Measurements from ENCODE around the gene FAM53A.

Gene FAM53A

DNA sequence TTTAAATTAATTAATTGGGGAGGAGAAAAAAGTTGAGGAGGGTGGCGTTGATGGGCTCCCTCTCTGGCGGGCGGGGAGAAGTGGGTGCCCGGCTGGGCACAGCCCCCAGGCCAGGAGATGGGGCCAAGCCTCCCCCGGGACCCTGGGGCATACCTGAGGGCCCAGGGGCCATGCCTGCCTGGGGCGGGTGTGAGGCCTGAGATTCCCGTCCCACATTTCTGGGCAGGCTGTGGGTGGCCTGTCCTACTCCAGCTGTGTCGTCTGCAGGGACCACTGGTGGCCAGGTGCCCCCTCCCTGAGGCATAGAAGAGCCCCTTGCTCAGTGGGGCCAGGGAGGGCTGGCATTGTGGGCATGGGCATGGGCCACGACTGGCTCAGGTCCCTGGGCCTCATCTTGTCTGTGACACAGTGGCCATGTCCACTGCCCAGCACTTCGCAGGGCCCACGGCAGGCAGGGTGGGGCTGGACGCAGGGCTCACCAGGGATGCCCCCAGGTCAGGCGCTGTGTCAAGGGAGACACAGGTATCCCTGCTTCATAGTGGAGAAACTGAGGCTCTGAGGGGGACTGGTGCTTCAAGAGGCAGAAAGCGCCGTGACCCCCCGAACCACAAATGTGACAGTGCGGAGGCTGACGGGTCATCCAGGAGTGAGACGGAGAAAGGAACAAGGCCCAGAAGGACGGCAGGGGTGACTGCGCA is 60.1 kb downstream of the FAM53A start:
- no peak for DNase-seq (ENCODE audit: low read depth in 2 of 2)

DNA sequence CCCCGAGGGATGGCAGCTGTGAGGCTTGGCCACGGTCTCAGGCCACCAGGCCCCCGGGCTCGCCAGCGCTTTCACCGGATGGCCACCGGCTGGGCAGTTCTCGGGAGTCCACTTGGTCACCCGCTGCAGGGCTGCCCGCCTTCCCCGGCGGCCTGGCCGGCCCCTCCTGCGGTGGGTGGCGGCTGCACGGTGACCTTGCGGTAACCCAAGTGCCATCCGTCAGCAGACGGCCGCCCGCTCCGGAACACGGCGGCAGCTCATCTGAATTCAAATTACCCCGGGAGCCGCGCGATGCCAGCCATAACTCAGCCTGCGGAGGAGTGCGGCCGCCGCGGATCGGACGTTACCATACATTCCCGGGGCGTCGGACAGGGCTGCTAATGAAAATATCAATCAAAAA is 60.7 kb downstream of the FAM53A start:
- DNase-seq (ENCODE audit: low read depth in 2 of 2): no peak

DNA sequence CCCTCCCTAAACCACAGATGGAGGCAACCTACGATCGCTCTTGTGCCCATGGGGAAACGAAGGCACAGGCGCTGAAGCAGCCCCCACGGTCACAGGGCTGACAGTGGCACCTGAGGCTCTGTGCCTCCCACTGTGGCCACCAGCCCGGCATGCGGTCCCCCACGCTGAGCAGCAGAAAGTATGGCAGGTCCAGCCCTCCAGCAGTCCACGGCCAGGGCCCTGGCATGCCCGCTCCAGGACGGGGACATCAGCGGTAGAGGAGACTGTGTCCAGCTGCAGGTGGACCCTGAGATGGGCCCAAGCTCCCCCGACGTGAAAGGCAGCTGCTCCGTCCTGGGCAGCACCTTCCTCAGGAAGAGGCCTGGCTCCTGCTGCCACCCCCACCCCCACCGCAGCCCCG is 61.2 kb downstream of the FAM53A start:
- DNase-seq (ENCODE audit: low read depth in 2 of 2): no peak

DNA sequence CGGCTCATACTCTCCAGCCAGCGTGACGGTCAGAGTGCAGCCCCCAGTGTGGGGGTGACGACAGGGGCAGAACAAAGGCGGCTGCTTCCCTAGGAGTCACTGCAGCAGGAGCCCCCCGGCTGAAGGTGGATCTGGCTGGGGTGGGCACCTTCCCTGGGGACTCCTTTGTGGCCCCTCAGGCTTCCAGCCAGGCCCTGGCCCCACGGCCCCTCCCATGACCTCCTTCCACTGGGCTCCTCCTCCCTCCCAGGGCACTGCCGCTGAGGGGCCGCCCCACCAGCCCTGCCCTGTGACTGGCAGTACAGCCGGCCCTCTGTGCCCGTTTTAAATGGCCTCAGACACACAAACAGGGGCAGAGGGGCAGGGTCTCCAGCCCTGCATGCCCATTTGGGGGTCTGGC is 61.9 kb downstream of the FAM53A start:
- no peak for DNase-seq (ENCODE audit: low read depth in 2 of 2)

DNA sequence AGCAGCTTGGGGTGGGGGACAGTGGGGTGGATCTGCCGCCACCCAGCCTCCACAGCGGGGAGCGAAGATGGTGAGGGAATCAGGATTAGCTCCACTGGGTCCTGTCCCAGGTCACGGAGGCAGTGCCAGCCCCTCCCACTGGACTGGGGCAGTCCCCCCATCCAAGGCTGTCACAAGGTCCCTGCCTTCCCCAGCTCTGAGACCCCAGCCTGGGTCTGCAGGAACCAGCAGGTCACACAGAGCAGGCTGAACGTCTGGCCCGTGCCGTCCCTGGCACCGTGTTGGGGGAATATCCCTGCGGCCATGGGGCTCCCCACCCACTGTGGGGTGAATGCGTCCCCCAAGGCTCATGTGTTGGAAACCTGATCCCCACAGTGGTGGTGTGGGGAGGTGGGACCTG is 62.6 kb downstream of the FAM53A start:
- DNase-seq (ENCODE audit: low read depth in 2 of 2): no peak

DNA sequence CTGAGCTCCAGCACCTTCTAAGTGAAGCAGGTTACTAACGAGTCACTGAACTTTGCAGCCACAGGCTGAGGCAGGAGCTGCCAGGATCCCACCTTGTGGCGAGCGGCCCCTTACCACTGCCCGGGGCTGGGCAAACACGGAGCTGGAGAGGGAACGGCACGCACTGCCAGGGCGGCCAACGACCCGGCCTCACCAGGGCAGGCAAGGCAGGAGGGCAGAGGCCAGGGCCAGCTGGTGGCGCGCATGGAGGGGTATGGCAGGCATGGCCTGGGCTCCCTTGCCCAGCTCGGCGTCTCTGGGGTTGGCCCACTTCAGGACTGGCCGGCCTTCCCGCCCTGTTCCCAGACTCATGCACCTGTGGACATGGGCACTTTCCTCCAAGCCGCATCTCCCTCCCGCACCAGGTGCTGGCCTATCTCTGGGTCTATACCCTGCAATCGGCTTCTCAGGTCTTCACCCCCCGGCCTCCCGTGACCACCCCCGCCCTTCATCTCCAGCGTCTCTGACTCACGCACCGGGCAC is 64.9 kb downstream of the FAM53A start:
- no peak for DNase-seq (ENCODE audit: low read depth in 2 of 2)

DNA sequence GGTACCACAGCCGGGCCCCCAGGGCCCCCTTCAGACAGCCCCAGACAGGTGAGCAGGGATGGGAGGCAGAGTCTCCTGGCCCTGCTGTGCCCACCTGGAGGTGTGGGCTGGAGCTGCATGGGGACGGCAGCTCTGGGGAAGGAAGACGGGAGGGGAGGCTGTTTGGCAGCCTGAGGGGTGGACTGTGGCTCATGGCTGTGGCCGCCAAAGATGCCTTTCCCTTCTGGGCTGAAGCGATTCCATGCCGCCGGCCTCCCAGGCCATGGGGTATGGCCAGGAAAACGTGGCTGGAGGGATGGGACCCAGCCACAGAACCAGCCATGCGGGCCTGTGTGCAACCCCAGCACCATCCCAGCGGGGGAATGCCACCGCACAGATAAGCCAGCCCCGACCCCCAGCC is 65.7 kb downstream of the FAM53A start:
- DNase-seq (ENCODE audit: low read depth in 2 of 2): no peak

DNA sequence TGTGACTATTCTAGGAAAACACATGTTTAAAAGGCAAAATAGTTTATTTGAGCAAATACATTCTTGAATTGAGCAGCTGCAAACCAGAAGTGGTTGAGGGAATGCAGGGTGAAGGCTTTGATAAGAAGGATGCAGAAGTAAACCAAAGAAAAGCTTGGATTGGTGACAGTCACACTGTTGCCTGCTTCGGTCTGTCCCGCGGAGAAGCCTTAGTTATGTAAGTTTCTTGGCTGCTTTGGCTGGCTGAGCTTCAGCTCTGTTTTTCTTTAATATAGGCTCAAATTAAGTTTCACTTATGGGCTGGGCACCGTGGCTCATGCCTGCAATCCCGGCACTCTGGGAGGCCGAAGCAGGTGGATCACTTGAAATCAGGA is 67.6 kb downstream of the FAM53A start:
- DNase-seq (ENCODE audit: low read depth in 2 of 2): no peak

DNA sequence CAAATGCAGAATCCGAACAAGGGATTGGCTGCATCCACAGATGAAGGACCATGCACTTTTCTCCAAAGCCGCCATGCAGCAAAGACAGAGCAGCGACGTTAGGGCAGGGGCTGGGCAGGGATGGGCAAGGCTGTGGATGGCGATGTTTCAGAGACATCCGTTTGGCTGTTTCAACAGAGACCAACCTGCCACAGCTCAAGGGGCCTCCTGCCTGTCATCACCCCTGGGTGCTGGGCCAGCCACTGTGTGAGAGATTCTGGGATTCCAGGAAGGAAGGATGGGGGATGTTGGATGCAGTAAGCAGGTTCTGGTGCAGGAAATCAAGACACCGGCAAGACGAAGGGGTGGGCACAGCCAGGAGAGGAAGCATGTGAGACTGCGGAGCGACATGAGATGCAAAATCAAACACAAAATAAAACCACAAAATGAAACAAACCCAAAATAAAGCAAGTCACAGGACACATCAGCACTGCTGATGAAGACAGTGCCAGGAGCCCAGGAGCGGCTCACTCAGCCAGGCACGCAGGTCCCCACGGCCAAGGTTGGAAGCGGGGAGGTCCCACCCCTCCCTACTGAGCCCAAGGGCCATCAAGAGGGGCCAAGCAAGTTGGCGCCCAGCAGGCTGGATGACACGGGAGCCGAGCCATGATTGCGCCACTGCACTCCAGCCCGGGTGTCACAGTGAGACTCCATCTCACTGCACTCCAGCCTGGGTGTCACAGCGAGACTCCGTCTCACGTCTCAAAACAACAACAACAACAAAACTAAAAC is 68.1 kb downstream of the FAM53A start:
- no peak for DNase-seq (ENCODE audit: low read depth in 2 of 2)

DNA sequence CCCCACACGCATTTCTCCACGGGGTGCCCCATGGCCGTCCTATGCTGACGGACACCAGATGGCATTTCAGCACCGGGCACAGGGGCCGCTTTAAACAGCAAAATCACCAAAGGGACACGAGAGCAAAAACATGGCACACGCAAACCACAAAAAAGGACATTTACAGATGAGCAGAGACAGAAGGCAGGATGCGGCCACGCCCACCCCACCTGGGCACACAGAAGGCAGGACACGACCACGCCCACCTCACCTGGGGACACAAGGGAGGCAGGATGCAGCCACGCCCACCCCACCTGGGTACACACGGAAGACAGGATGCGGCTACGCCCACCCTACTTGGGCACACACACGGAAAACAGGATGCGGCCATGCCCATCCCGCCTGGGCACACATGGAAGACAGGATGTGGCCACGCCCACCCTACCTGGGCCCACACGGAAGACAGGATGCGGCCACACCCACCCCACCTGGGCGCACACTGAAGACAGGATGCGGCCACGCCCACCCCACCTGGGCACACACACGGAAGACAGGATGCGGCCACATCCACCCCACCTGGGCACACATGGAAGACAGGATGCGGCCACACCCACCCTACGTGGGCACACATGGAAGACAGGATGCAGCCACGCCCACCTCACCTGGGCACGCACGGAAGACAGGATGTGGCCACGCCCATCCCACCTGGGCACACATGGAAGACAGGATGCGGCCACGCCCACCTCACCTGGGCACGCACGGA is 69.1 kb downstream of the FAM53A start:
- DNase-seq (ENCODE audit: low read depth in 2 of 2): no peak

DNA sequence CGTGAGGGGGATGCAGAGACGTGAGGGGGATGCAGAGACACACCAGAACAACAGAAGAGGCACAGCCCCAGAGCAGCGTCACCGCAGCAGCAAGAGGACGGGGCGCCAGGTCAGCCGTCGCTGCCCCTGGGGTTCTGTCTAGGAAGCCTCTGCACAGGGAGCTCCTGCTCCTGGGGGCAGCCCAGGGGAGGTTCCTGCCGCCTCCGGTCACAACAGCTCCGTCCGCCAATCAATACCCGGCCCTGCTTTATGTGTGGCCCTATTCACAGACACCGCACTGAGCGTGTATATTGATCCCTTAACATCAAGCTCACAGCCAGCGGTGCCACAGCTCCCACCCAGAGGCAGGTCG is 69.6 kb downstream of the FAM53A start:
- DNase-seq (ENCODE audit: low read depth in 2 of 2): no peak

DNA sequence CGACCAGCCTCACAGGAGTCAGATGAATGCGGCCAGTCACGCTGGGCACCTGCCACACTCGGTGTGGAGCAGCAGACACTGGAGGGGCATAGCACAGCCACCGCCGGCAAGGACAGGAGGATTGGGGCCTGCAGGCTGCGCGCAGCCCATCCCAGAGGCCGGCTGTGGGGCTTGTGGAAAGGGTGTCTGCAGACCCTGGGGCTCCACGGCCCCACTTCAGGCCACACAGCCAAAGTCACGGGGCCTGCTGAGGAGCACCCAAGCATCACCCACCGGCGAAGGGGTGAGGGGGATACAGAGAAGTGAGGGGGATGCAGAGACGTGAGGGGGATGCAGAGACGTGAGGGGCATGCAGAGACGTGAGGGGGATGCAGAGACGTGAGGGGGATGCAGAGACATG is 70.1 kb downstream of the FAM53A start:
- DNase-seq (ENCODE audit: low read depth in 2 of 2): no peak

DNA sequence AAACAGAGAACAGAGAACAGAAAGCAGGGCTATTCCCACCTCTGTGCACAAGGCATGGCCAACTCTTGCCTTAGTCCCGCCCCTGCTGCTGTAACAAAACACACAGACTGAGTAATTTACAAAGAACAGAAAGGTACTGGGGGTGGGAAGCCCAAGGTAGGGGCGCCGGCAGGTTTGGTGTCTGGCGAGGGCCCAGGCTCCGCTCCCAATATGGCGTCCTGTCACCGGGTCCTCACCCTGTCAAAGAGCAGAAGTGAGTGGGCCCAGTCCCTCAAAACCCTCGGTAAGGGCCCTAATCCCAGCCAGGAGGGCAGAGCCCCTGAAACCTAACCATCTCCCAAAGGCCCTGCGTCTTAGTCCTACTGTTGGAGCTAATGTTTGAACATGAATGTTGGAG is 71.0 kb downstream of the FAM53A start:
- DNase-seq (ENCODE audit: low read depth in 2 of 2): no peak

DNA sequence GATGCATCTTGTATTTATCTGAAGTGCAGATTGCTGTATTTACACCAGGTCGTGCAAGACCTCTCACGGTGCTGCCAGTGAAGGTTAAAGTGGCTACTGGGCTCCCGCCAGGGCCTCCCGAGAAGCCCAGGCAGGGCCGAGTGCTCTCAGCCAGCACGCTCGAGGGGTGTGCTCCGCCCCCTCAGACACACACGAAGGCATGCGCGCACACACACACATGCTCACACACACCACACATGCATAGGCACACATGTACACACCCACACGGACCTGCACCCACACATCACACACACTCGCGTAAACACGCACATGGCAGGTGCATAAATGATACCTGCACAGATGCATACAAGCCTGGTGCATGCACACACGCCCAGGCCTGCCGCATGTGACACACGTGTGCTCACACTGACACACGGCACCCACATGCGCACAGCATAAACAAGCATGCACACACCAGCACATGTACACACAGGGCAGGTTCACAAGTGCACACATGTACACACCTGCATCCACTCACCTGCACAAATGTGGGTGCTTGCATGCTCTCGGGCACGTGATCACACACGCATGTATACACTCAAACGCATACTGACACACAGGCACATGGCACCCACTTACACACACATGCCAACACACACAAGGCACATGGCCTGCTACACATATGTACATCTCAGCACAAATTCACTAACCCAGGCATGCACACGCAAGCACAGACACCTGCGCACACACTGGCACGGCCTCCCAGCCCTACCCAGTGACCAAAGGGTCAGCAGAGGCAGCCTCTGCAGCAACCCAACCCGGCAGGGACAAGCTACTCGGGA is 71.6 kb downstream of the FAM53A start:
- no peak for DNase-seq (ENCODE audit: low read depth in 2 of 2)

DNA sequence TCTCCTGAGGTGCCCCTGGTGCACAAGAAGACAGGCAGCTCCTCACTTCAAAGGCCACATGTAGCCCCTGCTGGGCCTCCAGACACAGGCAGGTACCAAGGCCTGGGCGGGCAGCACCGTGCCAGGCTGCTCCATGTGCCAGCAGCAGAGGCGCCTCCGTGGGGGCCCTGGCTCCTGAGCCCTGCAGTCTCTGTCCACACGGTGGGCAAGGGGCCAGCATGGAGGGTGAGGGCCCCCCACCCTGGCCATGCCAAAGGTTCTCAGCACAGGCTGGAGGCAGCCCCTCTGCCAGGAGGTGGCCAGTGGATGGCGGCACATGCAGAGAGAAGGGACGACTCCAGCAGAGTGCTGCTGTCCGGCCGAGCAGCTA is 72.6 kb downstream of the FAM53A start:
- no peak for DNase-seq (ENCODE audit: low read depth in 2 of 2)

DNA sequence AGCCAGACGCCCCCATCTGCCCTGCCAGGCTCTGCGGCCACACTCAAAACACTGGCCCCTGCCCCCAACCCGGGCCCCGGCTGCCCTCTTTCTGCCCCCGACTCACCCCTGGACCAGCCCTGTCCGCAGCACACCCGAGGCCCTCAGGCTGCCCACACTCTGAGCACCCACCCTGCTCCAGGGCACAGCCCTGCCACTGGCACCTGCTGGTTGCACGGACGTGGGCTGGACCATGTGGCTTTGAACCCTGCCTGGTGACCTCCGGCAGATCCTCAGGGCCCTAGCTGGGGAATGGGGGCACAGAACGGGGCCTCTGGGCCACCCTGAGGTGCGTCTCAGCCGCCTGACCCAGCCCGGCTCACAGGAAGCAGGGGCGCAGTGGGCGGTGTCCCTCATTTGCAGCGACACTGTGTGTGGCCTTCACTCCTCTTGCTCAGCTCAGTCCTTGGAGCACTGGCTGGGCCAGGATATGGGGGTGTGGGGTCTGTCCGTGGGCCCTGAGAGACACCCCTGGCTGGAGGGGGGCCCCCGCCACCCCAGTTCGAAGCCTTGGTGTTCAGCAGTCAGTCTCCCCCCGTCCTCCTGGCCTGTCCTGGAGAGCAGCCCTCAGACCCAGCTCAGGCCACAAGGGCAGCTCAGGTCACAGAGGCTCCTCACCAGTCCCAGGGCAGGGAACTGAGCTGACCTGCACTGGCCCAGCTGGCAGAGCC is 73.2 kb downstream of the FAM53A start:
- DNase-seq (ENCODE audit: low read depth in 2 of 2): no peak

DNA sequence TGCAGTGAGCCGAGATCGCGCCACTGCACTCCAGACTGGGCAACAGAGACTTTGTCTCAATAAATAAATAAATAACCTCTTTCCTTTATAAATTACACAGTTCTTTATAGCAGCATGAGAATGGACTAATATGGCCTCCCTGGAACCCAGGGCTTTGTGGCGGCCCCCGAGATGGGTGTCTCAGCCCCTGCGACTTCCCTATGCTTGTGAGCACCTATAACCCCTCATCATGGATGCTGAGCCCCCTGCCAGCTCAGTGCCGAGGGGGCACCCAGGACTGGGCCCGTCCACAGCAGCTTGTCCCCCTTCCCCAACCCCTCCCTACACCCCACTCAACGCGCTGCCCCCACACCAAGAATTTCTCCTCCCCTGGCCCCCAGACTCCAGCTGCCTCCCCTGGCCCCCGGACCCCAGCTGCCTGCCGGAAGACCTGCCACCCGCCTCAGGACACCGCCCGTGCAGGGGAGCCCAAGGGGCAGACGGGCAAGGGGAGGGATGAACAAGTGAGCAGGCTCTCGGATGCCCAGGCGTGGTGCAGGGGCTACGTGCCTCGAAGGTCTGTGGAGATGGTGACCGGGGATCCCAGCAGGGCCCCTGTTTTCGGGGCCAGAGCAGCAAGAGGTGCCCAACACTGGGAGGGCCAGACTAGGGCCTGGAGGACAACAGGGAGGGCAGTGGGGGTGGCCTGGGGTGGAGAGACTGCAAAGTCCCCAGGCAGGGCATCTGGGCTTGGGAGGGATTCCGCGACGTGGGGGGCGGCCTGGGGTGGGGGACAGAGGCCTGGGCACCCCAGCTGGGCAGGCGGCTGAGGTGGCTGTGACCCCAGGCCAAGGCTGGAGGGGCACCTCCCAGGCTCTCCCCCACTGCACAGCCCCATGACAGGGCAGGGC is 74.0 kb downstream of the FAM53A start:
- DNase-seq (ENCODE audit: low read depth in 2 of 2): no peak

DNA sequence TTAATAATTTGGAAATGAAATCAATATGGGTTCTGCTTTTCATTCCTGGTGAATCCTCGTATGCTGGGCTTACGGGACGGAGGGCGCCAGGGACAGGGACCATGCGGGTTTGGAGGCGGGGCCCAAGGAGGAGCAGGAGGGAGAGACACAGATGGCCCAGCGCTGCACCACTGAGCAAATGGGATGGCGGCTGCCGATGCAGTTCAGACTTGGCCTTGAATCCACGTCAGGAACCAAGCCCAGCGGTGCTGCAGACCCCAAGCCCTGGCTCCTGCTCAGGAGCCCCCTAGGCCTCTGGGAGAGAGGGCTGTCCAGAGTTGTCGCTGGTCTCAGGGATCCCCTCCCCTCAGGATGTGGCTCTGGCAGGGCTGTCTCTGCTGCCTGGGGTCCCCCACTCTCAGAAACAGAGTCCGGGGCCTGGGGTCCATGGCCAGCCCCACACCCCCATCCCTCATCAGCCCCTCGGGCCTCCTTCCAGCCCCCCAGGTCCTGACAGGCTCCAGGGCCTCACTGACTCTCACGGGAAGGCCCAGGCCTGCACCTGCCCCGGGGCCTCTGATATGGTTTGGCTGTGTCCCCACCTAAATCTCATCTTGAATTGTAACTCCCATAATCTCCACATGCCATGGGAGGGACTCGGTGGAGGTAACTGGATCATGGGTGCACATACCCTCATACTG is 75.2 kb downstream of the FAM53A start:
- no peak for DNase-seq (ENCODE audit: low read depth in 2 of 2)

DNA sequence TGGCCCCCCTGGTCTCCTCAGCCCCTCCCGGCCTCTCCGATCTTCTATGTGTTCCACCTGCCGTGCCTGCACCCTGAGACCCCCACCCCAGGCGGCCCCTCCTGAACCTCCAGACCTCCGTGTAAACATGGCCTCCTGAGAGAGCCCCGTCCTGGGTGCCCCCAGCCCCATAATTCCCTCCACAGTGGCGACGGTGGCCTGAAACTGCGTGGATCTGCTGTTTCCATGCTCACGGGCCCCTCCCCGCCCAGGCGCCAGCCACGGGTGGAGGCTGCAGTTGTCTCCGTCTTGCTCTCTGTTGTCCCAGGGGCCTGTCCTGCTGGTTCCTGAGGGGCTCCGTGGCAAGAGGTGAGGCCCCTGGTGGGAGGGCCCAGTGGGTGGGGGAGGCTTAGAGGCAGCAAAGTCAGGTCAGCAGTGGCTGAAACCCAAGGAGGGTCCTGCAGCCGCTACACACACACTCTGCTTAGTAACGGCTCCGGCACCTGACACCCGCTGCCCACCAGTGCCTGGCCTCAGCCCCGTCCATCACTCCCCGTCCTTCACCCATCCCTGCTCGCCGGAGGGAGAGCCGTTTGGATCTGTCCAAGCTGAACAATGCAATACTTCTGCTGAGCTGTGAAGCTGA is 75.8 kb downstream of the FAM53A start:
- DNase-seq (ENCODE audit: low read depth in 2 of 2): no peak
